Measurements from ENCODE around the gene NBPF6. TPM values are rescaled to one million over a fixed set of nuclear protein-coding genes. Genes with fewer than 3 reads are reported as not detected.

NBPF6 gene
- total and polyA plus RNA-seq, 2 experiments from 2014 or later = not detected

Other genes starting within 250 kb of the NBPF6 start
- 41.5 and 47.7 TPM in 2 replicates for gene SLC25A24, start 250.0 kb upstream of the NBPF6 start, total RNA-seq (2014; rRNA removed; shearing (Covaris generic))
- 37.8 and 40.2 TPM in 2 replicates for gene SLC25A24, start 250.0 kb upstream of the NBPF6 start, polyA plus RNA-seq (2016; fragmentation: Nextera tagmentation; extraction: Ambion mirVana)
- gene NBPF4, start 206.3 kb upstream of the NBPF6 start, total RNA-seq (2014; rRNA removed; shearing (Covaris generic)) = not detected in 2 replicates
- gene NBPF4, start 206.3 kb upstream of the NBPF6 start, polyA plus RNA-seq (2016; fragmentation: Nextera tagmentation; extraction: Ambion mirVana) = not detected in 2 replicates
- gene EEIG2, start 109.8 kb downstream of the NBPF6 start, total RNA-seq (2014; rRNA removed; shearing (Covaris generic)) = 5.4 and 6.4 TPM in 2 replicates
- gene EEIG2, start 109.8 kb downstream of the NBPF6 start, polyA plus RNA-seq (2016; fragmentation: Nextera tagmentation; extraction: Ambion mirVana) = 0.70 and 1.0 TPM in 2 replicates
- gene HENMT1, start 210.8 kb downstream of the NBPF6 start, total RNA-seq (2014; rRNA removed; shearing (Covaris generic)) = 2.4 and 7.2 TPM in 2 replicates
- 6.3 and 7.6 TPM in 2 replicates for gene HENMT1, start 210.8 kb downstream of the NBPF6 start, polyA plus RNA-seq (2016; fragmentation: Nextera tagmentation; extraction: Ambion mirVana)
- gene PRPF38B, start 242.0 kb downstream of the NBPF6 start, total RNA-seq (2014; rRNA removed; shearing (Covaris generic)) = 9.7 and 10.9 TPM in 2 replicates
- 21.3 and 25.6 TPM in 2 replicates for gene PRPF38B, start 242.0 kb downstream of the NBPF6 start, polyA plus RNA-seq (2016; fragmentation: Nextera tagmentation; extraction: Ambion mirVana)